HPDE6-E6E7 (cell line): ENCODE measurements around the gene SRRM1.
A peak's percentile ranks its signal among the peaks of the same experiment; 100 is the strongest.
"Not testable (repeated sequence)": the region's sequence is repeated elsewhere in the genome, so short reads cannot be mapped to it uniquely, and the experiment has no call there.

ENCODE experiments used
- DNase-seq: peaks from one replicate; pipeline ENCODE4 v3.0.0; 2011; ENCODE audit warnings: missing footprints; ENCODE audit errors: extremely low spot score

Gene SRRM1

DNA sequence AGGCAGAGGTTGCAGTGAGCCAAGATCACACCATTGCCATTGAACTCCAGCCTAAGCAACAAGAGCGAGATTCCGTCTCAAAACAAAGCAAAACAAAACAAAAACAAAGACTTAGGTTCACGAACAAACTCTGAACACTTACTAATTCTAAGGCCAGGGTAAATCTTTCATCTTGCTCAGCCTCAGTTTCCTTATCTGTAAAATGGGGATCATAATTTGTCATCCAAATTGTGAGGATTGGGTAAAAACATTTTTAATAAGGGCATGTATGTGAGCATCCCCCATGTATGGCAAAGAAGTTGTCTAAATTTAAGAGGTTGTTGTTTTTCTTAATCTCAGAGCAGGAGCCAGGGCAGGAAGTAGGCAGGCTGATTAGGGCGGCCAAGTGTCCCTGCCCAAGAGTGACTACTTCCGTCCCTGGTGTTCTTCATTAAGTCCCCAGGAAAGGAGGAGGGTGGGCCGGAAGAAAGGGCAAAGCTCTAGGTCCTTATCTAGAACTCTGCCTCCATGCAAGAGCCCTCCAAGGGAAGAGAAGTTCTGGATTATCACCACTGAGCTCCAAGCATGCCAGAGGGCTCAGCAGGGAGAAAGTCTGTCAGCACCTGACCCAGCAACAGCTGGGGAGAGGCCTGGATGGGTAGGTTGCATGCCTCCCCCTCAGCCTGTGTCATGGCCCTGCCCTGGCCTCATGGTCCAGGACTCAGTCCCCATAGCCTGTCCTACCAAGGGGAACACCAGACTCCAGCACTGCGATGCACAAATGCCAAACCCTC is 52.3 kb downstream of the SRRM1 start:
- no peak for DNase-seq

- DNase-seq: no peak
Observed at GRCh38 chr1:24696041-24696755, 53.1 kb downstream of the SRRM1 start.

GRCh38 chr1:24696756-24697330 is 53.7 kb downstream of the SRRM1 start:
- DNase-seq: no peak

- DNase-seq: not testable (repeated sequence)
Observed at GRCh38 chr1:24697453-24698001, 54.4 kb downstream of the SRRM1 start.

DNA sequence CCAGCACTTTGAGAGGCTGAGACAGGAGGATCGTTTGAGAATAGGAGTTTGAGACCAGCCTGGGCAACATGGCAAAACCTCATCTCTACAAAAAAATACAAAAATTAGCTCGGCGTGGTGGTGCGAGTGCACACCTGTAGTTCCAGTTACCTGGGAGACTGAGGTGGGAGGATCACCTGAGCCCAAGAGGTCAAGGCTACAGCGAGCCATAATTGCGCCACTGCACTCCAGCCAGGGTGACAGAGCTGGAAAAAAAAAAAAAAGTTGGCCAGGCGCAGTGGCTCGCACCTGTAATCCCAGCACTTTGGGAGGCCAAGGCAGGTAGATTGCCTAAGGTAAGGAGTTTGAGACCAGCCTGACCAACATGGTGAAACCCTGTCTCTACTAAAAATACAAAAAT is 55.2 kb downstream of the SRRM1 start:
- DNase-seq: not testable (repeated sequence)

DNA sequence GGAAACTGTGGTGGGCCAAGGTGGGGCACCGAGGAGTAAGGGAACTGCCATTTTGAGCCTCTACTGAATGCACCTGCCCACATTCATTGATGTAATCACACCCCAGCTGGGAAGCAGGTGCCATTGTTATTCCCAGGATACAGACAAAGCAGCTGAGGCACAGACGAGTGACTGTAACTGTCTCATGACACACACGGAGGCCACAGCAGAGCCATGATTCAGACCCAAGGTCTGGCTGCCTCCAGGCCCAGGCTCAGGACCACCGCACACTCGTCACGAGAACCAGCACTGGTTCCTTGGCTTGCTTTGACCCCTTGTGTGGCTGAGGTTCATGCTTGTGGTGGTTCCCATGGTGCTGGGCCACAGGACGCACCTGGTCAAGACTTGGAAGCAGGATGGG is 56.5 kb downstream of the SRRM1 start:
- DNase-seq: no peak

DNA sequence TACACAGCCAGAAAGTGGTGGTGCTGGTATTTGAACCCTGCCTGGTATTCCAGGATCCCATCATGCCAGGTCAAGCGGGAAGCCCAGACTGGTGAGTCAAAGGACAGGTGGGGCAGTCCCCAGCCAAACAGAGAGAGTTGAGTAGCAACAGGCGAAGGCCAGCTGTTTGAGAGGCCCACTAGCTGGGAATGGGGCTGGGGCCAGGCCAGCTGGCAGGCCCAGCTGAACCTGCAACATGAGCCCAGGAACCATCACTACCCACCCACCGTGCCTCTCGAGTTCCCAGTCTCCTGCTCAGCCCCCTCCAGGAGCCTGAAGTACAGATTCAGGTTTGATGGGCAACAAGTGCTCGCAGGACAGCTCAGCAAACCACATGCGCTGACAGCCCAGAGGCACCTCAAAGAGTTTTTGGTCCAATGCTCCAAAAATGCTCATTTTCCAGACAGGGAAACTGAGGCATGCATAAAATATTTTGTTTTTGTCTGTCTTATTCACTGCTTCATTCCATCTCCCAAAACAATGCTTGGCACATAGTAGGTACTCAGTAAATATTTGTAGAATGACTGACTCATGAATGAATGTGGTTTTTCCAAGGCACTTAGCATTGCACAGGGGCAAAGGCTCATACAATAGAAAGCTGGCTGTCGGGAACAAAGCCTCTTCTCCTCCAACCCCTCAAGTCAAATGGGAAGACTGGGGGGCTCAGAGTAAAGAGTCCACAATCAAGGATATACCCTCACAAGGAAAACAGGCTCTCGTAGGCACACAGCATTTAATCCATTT is 59.6 kb downstream of the SRRM1 start:
- no peak for DNase-seq

DNA sequence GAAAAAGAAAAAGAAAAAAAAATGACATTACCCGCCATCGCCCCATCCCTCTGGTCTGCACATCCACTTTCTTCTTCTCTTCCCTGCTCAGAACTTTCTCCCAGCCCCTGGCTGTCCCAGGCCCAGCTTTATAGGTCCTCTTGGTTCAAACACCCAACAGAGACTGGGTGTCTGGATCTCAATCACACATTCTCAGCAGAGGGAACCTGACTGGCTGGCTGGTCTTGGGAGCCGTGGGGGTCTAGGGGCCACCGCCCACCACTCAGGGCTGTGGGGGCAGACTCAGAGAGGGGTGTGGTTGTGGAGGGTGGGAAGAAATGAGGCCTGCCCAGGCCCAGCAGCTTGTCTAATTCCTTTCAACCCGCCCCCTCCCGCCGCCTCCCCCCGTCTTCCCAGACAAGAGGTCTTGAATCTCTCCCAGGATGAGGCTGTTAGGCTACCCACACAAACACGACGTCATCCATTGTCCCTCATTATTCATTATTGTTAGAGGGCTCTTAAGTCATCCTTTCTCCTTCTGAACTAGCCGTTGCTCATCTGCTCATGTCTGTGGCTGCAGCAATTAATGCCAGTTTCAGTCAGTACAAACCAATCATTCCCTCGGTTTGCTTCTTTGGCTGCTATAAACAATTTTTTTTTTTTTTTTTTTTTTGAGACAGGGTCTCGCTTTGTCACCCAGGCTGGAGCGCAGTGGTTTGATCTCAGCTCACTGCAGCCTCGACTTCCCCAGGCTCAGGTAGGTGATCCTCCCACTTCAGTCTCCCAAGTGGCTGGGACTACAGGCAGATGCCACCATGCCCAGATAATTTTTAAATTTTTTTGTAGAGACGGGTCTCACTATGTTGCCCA is 61.5 kb downstream of the SRRM1 start:
- DNase-seq: no peak

DNA sequence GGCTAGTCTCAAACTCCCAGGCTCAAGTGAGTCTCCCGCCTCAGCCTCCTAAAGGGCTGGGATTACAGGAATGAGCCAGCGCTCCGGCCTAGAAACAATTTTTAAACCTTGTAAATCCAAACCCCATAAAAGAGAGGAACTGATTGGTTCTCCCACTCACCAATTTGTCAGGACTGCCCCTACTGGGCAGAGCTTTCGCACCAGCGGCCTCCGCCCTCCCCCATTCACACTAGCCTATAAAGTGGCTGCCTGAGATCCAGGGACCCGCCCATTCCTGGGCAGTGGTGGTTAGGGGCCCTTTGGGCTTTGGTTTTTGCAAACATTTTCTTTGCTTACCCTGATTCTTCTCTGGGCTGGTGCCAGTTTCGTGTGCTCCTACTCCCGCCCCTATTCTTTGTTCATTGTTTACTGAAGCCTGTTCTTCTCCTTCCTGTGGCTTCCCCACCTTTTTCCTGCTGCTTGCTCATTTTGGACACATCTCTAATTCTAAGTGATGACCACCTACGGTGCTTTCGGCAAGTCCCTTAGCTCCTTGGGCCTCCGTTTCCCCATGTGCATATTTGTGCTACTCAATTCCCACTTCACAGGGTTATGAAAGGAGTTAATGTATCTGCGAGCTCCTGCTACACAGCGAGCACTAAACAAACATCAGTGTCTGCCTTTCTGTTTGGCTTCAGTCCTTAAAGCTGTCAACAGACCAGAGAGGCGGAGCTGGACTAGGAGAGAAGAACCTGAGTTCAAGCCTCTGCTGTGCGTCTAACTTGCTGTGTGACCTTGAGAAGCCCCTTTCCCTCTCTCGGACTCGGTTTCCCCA is 62.4 kb downstream of the SRRM1 start:
- DNase-seq: peak; percentile 98

GRCh38 chr1:24706074-24706389 is 62.9 kb downstream of the SRRM1 start:
- DNase-seq: not testable (repeated sequence)

GRCh38 chr1:24707687-24708086 is 64.6 kb downstream of the SRRM1 start:
- DNase-seq: no peak

GRCh38 chr1:24708938-24709337 is 65.8 kb downstream of the SRRM1 start:
- DNase-seq: no peak

DNA sequence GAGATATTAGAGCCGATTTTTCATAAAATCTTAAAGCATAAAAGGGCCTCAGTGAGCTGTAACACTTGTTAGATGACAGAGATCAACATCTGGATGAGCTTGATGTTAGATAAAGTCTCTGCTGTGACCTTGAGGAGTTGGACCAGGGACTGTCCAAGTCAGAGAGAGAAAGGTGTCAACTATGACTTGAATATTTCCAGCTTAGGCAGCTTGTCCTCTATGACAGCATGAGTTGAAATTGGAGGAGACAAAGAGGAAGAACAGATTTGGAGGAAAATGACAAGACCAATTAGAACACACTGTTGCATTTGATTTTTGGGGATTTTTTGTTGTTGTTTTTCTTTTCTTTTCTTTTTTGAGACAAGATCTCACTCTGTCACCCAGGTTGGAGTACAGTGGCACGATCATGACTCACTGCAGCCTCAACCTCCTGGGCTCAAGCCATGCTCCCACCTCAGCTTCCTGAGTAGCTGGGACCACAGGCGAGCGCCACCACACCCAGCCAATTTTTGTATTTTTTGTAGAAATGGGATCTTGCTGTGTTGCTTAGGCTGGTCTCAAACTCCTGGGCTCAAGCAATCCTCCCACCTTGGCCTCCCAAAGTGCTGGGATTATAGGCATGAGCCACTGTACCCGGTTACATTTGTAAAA is 66.8 kb downstream of the SRRM1 start:
- DNase-seq: no peak

DNA sequence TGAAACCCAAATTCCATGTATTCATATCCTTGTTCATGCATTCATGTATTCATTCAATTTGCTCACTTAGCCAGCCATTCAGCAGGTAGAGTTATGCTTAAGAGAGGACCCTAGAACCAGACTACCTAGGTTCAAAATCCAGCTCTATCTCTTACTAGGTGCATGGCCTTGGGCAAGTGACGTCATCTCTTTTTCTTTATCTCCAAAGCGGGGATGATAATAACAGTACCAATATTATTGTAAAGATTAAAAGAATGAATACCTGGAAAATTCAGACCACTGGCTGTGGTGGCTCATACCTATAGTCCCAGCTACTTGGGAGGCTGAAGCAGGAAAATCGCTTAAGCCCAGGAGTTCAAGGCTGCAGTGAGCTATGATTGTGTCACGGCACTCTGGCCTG is 68.2 kb downstream of the SRRM1 start:
- no peak for DNase-seq

DNA sequence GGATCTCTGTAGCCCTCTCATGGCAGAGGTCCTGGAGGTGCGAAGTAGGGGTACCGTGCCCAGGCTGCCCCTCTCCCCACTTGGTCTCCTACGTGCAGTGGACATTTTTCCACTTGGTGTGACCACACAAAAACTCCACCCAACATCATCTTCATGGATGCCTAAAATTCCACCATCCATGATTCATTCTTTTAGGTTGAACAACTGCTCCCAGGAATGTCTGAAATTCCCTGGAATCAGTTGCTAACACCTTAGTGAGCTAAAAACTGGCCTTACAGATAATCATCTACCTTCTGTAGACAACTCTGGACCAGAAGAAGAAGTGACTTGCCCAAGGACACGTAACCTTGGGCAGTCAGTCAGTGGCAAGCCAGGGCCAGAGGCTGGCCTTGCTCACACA is 70.1 kb downstream of the SRRM1 start:
- no peak for DNase-seq

DNA sequence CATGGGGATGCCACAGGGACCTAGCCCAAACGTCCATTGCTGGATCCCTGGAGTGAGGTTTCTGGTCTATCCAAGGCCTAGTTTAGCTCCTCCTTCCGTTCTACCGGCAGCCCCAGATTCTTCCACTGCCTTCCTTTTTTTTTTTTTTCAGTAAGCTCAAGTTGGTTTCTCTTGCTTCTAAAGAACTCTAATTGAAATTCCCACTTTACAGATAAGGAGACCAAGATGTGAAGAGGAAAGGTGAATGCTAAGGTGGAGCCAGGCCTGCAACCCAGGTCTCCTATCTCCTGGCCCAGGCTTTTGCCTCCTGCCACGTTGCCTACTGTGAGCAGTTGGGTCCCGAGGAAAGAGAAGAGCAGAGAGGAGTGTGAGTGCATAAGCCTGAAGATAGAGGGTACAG is 70.6 kb downstream of the SRRM1 start:
- no peak for DNase-seq

- DNase-seq: no peak
Observed at GRCh38 chr1:24714859-24715520, 71.9 kb downstream of the SRRM1 start.

- DNase-seq: no peak
Observed at GRCh38 chr1:24715658-24716057, 72.6 kb downstream of the SRRM1 start.
